NOMO-1 treated with DMSO at 0.1 percent for 48 hours (cell line): Measurements from ENCODE around the gene PEG3.

Experiments
- DNase-seq: peaks from one replicate; lab custom pipeline; 2025; ENCODE audit not compliant: unreplicated experiment; lab: John Stamatoyannopoulos, UW

PEG3 gene

GRCh38 chr19:56839652-56840450, 675 bp downstream of the PEG3 start:
- no peak for DNase-seq

- no peak for DNase-seq
Observed at GRCh38 chr19:56838909-56839651, 1.4 kb downstream of the PEG3 start.

GRCh38 chr19:56838024-56838908, 2.3 kb downstream of the PEG3 start:
- no peak for DNase-seq

- no peak for DNase-seq
Observed at GRCh38 chr19:56837492-56838023, 3.0 kb downstream of the PEG3 start.

GRCh38 chr19:56837004-56837403, 3.5 kb downstream of the PEG3 start:
- no peak for DNase-seq

GRCh38 chr19:56836059-56836458, 4.5 kb downstream of the PEG3 start:
- no peak for DNase-seq

GRCh38 chr19:56835401-56835800, 5.1 kb downstream of the PEG3 start:
- DNase-seq, result no peak

- DNase-seq, result no peak
Observed at GRCh38 chr19:56834564-56835375, 5.8 kb downstream of the PEG3 start.

- no peak for DNase-seq
Observed at GRCh38 chr19:56832352-56832928, 8.1 kb downstream of the PEG3 start.

GRCh38 chr19:56831255-56831654, 9.3 kb downstream of the PEG3 start:
- DNase-seq, result no peak

- DNase-seq, result no peak
Observed at GRCh38 chr19:56829596-56829995, 10.9 kb downstream of the PEG3 start.

GRCh38 chr19:56827708-56828107, 12.8 kb downstream of the PEG3 start:
- DNase-seq, result no peak

- DNase-seq, result no peak
Observed at GRCh38 chr19:56823956-56824355, 16.6 kb downstream of the PEG3 start.

GRCh38 chr19:56823417-56823816, 17.1 kb downstream of the PEG3 start:
- DNase-seq, result no peak

GRCh38 chr19:56822755-56823154, 17.8 kb downstream of the PEG3 start:
- DNase-seq, result no peak

- DNase-seq, result no peak
Observed at GRCh38 chr19:56821675-56822074, 18.9 kb downstream of the PEG3 start.

GRCh38 chr19:56821209-56821608, 19.3 kb downstream of the PEG3 start:
- no peak for DNase-seq

GRCh38 chr19:56819166-56819565, 21.4 kb downstream of the PEG3 start:
- DNase-seq, result no peak

- no peak for DNase-seq
Observed at GRCh38 chr19:56814656-56815055, 25.9 kb downstream of the PEG3 start.

- DNase-seq, result no peak
Observed at GRCh38 chr19:56813531-56813930, 27.0 kb downstream of the PEG3 start.
